SK-N-SH (cell line): ENCODE measurements around the gene FAM83E. TPM values are rescaled to one million over a fixed set of nuclear protein-coding genes. Genes with fewer than 3 reads are reported as not detected.

Experiments
- CTCF ChIA-PET: fragments of 300-600, 350-600 bp; formaldehyde crosslinking; extraction: SDS; loops from one replicate; lab custom pipeline; 2021; lab: Yijun Ruan, JAX
- POLR2A ChIA-PET: fragments of 350-600 bp; sonication (Branson Sonifier 250); formaldehyde crosslinking; extraction: SDS; loops from one replicate; lab custom pipeline; 2020; ENCODE audit warnings: antibody characterized with exemption, inconsistent platforms; lab: Yijun Ruan, JAX
- DNase-seq: peaks from one replicate; pipeline ENCODE4 v3.0.0; 2012
- H2AFZ ChIP-seq: fragments of 200-600 bp; sonication (generic); 2 replicates; pipeline ENCODE4 v1.8.1; 2016; ENCODE audit warnings: antibody characterized with exemption, mild to moderate bottlenecking, low read depth
- H3F3A ChIP-seq: fragments of 200-600 bp; sonication (generic); replicated peaks from 2 replicates; pipeline ENCODE3; 2016; ENCODE audit warnings: antibody characterized with exemption, mild to moderate bottlenecking; ENCODE audit not compliant: insufficient read depth
- H3K27ac ChIP-seq, 2 experiments: fragments of 200-500 bp in 1 of 2; fragments of 200-600 bp in 1 of 2; sonication (Bioruptor generic) in 1 of 2; sonication (generic), shearing (Covaris generic) in 1 of 2; 2 replicates each; pipeline versions ENCODE4 v1.5.1 to v1.6.1; 2014 to 2016; ENCODE audit warnings: low read depth in 2 of 2, inconsistent platforms in 1 of 2, low read length in 1 of 2, mild to moderate bottlenecking in 1 of 2, mixed read lengths in 1 of 2
- H3K27me3 ChIP-seq: fragments of 200-600 bp; sonication (generic), shearing (Covaris generic); 2 replicates; pipeline ENCODE4 v1.6.1; 2016; ENCODE audit warnings: mixed run types; ENCODE audit not compliant: insufficient read depth
- H3K36me3 ChIP-seq, 2 experiments: fragments of 200-500 bp in 1 of 2; fragments of 200-600 bp in 1 of 2; sonication (Bioruptor generic) in 1 of 2; sonication (generic) in 1 of 2; replicated peaks in 1 of 2; 2 replicates each; pipeline versions ENCODE3 to v1.5.1; 2014 to 2016; ENCODE audit warnings: low read length in 1 of 2, mild to moderate bottlenecking in 1 of 2; ENCODE audit not compliant: insufficient read depth in 2 of 2, control insufficient read depth in 1 of 2
- H3K4me1 ChIP-seq, 2 experiments: fragments of 200-500 bp in 1 of 2; fragments of 200-600 bp in 1 of 2; sonication (Bioruptor generic) in 1 of 2; sonication (generic), shearing (Covaris generic) in 1 of 2; 2 replicates each; pipeline versions ENCODE4 v1.5.1 to v1.6.1; 2014 to 2016; ENCODE audit warnings: low read depth in 1 of 2, low read length in 1 of 2, mixed run types in 1 of 2; ENCODE audit not compliant: insufficient read depth in 2 of 2, control insufficient read depth in 1 of 2
- H3K4me2 ChIP-seq: fragments of 200-600 bp; sonication (generic), shearing (Covaris generic); 2 replicates; pipeline ENCODE4 v1.6.1; 2017; ENCODE audit warnings: mixed run types
- H3K4me3 ChIP-seq, 2 experiments: fragments of 200-500 bp in 1 of 2; fragments of 200-600 bp in 1 of 2; sonication (Bioruptor generic) in 1 of 2; sonication (generic), shearing (Covaris generic) in 1 of 2; 2 replicates each; pipeline versions ENCODE4 v1.5.1 to v1.8.1; 2014 to 2016; ENCODE audit warnings: low read depth in 2 of 2, inconsistent platforms in 1 of 2, low read length in 1 of 2, mild to moderate bottlenecking in 1 of 2, mixed read lengths in 1 of 2, moderate library complexity in 1 of 2
- H3K79me2 ChIP-seq: fragments of 200-600 bp; sonication (generic); 2 replicates; pipeline ENCODE4 v1.8.1; 2017; ENCODE audit warnings: mild to moderate bottlenecking; ENCODE audit not compliant: insufficient read depth
- H3K9ac ChIP-seq: fragments of 200-600 bp; sonication (generic); 2 replicates; pipeline ENCODE4 v1.6.1; 2017; ENCODE audit warnings: mixed run types
- H3K9me2 ChIP-seq: fragments of 200-600 bp; sonication (generic); 2 replicates; pipeline ENCODE4 v1.6.1; 2017; ENCODE audit warnings: mixed run types
- H3K9me3 ChIP-seq: fragments of 200-600 bp; sonication (generic); 2 replicates; pipeline ENCODE4 v1.6.1; 2017; ENCODE audit warnings: mixed run types, mild to moderate bottlenecking, moderate library complexity
- H4K20me1 ChIP-seq: fragments of 200-600 bp; sonication (generic); 2 replicates; pipeline ENCODE4 v1.6.1; 2017; ENCODE audit warnings: mild to moderate bottlenecking, mixed run types; ENCODE audit not compliant: insufficient read depth
- CHD2 ChIP-seq: fragments of 150-350 bp; IDR thresholded peaks from 2 replicates; pipeline ENCODE4 v1.6.1; 2018; ENCODE audit warnings: low read length; ENCODE audit not compliant: partially characterized antibody
- ELF1 ChIP-seq: IDR thresholded peaks from 2 replicates; pipeline ENCODE4 v1.4.0; 2012
- EZH2phosphoT487 ChIP-seq: fragments of 200-600 bp; sonication (generic); IDR thresholded peaks from 2 replicates; pipeline ENCODE4 v1.6.1; 2017; ENCODE audit warnings: low read depth, mixed run types, mild to moderate bottlenecking, antibody characterized with exemption, moderate library complexity, borderline replicate concordance
- FOSL2 ChIP-seq: IDR thresholded peaks from 2 replicates; pipeline ENCODE4 v1.4.0; 2012; ENCODE audit warnings: low read depth, mild to moderate bottlenecking, moderate library complexity, borderline replicate concordance
- FOXJ3 ChIP-seq: sonication (generic); formaldehyde crosslinking; IDR thresholded peaks from 2 replicates; pipeline ENCODE4 v1.5.1; 2020; ENCODE audit warnings: mild to moderate bottlenecking, missing genetic modification reagents
- GABPA ChIP-seq: IDR thresholded peaks from 2 replicates; pipeline ENCODE4 v1.4.0; 2012; ENCODE audit warnings: low read depth, mild to moderate bottlenecking
- GATA2 ChIP-seq: sonication (generic); formaldehyde crosslinking; IDR thresholded peaks from 2 replicates; pipeline ENCODE4 v1.5.0; 2020; ENCODE audit warnings: mild to moderate bottlenecking, missing genetic modification reagents
- PBX3 ChIP-seq: IDR thresholded peaks from 2 replicates; pipeline ENCODE4; 2012
- RFX5 ChIP-seq: IDR thresholded peaks from 2 replicates; pipeline ENCODE4 v1.6.1; 2012; ENCODE audit warnings: mild to moderate bottlenecking, improper control_type of control experiment, low read length
- SIN3A ChIP-seq: IDR thresholded peaks from 2 replicates; pipeline ENCODE4 v1.6.1; 2012; ENCODE audit warnings: low read depth, mild to moderate bottlenecking, low read length, moderate library complexity, borderline replicate concordance
- TCF12 ChIP-seq: IDR thresholded peaks from 2 replicates; pipeline ENCODE4 v1.4.0; 2012
- USF1 ChIP-seq: IDR thresholded peaks from 2 replicates; pipeline ENCODE4 v1.4.0; 2012; ENCODE audit warnings: low read depth, borderline replicate concordance
- ZBTB33 ChIP-seq: IDR thresholded peaks from 2 replicates; pipeline ENCODE4 v1.4.0; 2012; ENCODE audit warnings: low read depth, borderline replicate concordance
- WGBS: methylation state at CpG from one replicate; pipeline ENCODE4 v1.1.6; 2017; ENCODE audit warnings: low lambda C conversion rate; 5-methylcytosine and 5-hydroxymethylcytosine counted together
- polyA plus RNA-seq, 3 experiments: library from polyadenylated mRNA; depleted of rRNA; stranded (reverse); fragments of >200 nt; gene quantifications; 2 replicates each; pipeline ENCODE4 v1.2.3, GENCODE V29; 2012

Gene FAM83E
- polyA plus RNA-seq, 1 of the 3 experiments (the other 2 are of a cell fraction) = 0.44 TPM

- no peak for TF ChIP-seq SIN3A
These were observed 18.6 kb downstream of the FAM83E start (continued) for GRCh38 chr19:48596237-48596636.

- no peaks in the 10 kb centered on the region for H3K9me3 ChIP-seq
- H3K4me2 ChIP-seq = no peak overlapping the region
- H3K4me1 ChIP-seq = no peaks in the 10 kb centered on the region
- no peak overlapping the region for H3K27ac ChIP-seq
- DNase-seq = no peak
- H2AFZ ChIP-seq = no peak overlapping the region
- H3K79me2 ChIP-seq = no peaks in the 10 kb centered on the region
- TF ChIP-seq PBX3 = no peak
- TF ChIP-seq GABPA = no peak
- no peak for TF ChIP-seq GATA2 (CRISPR knock-in tag)
- TF ChIP-seq EZH2phosphoT487 = no peak
- TF ChIP-seq FOSL2 = no peak
- TF ChIP-seq TCF12 = no peak
- no peak for TF ChIP-seq SIN3A
- TF ChIP-seq ZBTB33 = no peak
- no peak for TF ChIP-seq USF1
- TF ChIP-seq FOXJ3 (CRISPR knock-in tag) = no peak
- TF ChIP-seq RFX5 = no peak
- TF ChIP-seq CHD2 = no peak
- TF ChIP-seq ELF1 = no peak
- TF ChIP-seq, all 33 proteins: peak for 0
- Histone ChIP-seq H4K20me1 (no peaks in the 10 kb centered on the region), H3F3A (no peaks in the 10 kb centered on the region), H3K9ac (no peak overlapping the region), H3K9me2 (no peaks in the 10 kb centered on the region), H3K4me3 (no peak overlapping the region), H3K36me3 (no peaks in the 10 kb centered on the region), H3K27me3 (no peaks in the 10 kb centered on the region; the same call in 1 of the 2 replicates)
- POLR2A ChIA-PET = interaction anchor here (0.5 to 1.2 kb wide), 2 partner anchors 18 to 21 kb away, joined by 3 to 4 read pairs; no protein-coding TSS in a partner anchor
- 47% methylated on average over 6 of the region's 6 CpGs for WGBS
- CTCF ChIA-PET = interaction anchor here (0.6 to 3.5 kb wide), 4 partner anchors 12 to 275 kb away, joined by 3 to 22 read pairs (median 3); no protein-coding TSS in a partner anchor
These were observed 19.0 kb downstream of the FAM83E start for GRCh38 chr19:48595833-48596232.
